HG03442 (cell line): ENCODE results near the gene GPC6.

Source experiments
- ATAC-seq: cut with Tn5 transposase; IDR thresholded peaks from one replicate; pipeline ENCODE4 v1.9.1; 2021; ENCODE audit warnings: mild to moderate bottlenecking, moderate library complexity; ENCODE audit not compliant: unreplicated experiment

Gene GPC6

DNA sequence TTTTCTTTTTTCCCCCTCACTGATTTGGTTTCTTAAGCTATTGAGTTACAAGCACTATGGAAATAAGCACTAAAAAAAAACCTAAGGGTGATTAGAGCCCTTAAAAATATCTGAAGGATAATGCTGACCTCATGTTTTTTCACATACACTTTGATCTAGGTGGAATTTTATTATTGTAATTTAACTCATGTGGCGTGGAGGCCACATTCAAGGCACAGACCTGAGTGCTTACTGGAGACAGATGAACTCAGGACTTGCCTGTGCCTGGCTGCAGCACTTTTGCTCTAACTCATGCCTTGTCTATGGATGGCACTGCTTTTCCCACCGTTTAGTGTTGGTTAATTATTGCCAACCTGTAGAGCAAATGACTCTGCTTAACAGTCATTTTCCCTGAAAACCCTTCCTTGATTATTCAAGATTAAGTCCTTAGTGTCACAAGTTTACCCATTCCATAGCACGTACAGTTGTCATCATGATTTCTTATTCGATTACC is 541.4 kb downstream of the GPC6 start:
- no peak for ATAC-seq

DNA sequence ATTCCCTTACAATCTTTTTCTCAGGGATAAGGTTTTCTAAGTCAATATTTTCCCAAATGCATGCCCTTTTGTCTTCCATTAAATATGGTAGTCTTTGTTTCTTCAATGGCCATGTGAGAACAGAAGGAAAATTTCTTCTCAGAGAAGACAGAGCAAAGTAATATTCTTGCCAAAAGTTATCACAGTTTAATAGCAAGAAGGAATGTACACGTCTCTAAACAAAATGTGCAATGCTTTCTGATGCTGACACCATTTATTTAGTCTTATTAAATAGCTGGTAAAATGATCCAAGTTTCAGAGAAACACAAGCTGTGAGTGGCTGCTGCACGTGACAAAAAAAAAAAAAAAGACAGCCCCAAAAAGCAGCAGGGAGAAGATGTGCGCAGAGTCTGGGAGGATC is 542.5 kb downstream of the GPC6 start:
- no peak for ATAC-seq

DNA sequence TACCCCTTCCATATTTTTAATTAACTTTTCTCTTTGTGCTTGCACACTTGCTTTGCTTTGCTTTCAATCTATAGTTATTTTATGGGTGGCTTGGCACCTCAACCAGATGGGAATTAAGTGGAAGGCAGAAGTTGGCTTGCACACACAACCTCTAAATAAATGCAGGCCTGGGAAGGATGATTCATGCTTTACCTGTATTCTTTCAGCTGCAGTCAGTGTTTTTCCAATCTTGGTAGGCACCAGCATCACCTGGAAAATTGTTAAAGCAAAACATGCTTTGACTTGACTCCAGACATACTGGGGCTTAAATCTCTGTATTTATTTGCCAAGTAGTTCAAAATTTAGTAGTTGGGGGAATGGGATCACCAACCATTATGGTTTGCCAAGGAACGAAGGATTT is 543.0 kb downstream of the GPC6 start:
- ATAC-seq, result no peak

DNA sequence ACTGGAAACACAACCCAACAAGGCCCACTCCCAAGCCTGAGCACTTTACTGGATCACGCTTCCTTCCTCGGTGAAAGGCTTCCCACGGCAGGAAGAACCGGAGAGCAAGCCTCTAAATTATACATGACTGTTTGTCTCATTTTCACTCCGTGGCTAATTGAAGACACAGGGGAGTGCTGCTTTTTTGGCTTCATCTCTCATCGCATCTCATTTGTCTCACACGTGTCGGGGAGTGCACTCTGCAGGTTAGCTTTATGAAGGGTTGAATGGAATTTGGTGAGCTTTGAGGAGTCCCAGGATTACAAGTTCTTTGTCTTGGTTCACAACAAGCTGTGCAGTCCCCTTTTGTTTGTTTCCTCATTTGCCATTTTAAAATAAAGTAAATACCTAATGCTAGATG is 544.6 kb downstream of the GPC6 start:
- no peak for ATAC-seq

DNA sequence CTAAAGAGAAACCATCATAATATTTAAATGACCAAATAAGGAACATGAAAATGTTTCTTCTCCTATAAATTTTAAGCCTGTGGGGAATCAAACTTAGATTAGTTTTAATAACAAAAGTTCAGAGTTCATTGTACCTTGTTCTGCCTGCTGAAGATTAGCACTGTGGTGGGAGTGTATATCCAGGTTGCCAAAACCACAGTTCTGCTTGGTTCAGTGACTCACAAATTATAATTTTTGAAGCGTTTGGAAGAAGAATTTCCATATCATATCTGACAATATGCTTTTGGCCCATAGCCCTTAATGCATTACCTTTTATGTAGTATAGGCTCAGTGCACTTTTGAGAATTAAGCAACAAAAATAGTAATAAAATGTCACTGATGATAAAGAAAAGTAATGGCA is 545.2 kb downstream of the GPC6 start:
- ATAC-seq, result no peak

DNA sequence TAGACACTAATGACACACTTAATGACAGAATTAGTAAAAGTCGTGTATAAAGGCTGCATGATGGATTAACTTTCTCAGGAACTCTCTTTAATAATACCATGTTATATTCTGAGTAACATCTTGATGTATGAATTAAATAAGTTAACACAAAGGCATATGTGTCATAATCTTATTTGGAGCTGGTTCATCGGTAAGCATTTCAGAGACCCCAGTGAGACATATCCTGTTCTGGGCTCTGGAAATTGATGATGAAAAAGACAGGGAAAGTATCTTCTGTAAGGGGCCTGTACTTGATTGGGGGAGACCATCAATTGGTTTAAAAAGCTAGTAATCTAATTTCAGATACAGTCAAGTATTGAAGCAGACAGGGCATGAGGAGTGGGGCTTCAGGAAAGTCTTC is 547.9 kb downstream of the GPC6 start:
- no peak for ATAC-seq

DNA sequence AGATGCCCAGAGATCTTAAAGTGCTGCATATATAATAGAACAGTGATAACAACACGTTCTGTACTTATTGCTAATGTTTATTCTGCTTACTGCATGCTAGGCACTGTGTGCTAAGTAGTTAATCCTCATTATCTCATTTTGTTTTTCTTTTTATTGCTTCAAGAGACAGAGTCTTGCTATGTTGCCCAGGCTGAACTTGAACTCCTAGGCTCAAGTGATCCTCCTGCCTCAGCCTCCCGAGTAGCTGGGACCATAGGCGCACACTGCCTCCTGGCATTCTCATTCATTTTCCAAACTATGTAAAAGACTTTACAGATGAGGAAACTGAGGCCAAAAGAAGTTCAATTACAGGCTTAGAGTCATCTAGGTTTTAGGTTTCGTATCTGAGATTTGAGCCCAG is 548.4 kb downstream of the GPC6 start:
- no peak for ATAC-seq

DNA sequence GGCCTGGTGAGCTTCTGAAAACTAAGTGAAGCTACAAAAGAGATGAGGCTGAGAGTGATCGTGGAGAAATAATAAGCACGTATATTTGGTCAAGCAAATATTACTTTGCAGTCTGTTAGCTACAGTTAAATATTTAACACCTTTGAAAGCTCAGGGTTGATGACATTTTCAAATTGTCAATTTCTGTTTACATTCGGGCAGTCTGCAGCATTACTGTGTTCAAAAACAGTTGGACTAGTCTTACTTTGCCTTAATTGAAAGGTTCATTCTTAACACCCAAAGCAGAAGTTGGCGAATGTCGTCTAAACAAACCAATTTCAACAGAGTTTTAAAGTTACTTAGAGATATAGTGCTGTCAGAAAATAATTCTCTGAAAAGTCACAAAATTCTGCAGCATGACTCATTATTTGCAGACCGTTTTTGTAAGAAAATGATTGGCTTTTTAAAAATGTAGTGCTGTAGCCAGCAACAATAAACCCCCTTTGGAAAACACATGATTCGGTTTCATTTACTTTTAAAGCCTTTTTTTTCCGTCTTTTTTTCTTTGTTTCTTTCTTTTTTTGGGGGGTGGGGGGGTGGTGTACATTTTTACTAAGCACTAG is 549.0 kb downstream of the GPC6 start:
- ATAC-seq, result no peak

DNA sequence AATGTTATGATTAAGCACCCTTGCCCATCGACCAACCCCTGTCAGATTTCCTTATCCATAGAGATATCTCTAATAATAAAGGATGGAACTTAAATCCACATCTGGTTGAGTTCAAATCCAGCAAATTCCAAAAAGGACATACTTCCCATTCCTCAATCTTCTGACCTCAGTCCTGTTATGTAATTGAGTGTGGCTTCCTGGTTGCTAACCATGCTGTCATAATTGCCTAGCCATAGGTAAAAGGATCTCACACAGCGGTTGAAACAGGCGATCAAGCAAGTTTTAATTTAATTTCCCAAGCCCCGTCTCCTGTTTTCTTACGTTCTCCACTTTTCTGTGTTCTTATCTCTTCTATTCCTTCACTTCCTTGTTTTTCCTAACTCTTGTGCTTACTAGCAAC is 550.3 kb downstream of the GPC6 start:
- no peak for ATAC-seq

DNA sequence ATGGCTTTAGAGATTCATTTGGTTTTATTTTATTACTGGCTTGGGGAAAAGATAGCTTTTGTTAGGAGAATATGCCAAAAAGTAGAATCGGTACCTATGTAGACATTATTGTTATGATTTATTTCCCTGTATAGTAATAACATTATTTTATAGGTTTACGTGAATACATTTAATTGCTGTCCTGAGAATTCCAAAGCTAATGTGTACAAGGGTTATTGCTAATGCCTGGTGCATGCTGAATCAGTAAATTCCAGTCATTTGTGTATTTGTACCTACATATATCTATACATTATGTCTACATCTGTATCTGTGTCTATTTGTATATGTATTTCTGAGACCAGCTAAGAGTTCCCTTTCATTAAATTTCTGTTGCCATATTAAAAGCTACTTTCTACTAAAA is 550.9 kb downstream of the GPC6 start:
- no peak for ATAC-seq

DNA sequence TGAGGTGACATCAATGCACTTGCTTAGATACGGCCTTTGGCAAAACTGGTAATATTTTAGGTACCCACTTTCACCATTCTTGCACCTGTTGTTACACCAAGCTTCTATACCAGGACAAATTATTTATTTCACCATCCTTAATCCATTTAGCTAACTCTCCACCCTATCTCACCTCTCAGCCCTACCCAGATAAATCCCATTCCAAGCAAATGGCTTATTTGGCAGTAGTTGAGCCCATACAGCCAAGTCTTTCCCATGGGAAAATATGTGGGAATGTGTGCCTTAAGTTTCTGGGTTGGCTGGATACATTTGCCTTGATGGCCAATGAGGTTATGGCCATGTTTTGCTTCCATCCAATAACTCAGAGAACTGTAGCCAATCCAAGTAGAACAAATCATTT is 551.9 kb downstream of the GPC6 start:
- no peak for ATAC-seq

DNA sequence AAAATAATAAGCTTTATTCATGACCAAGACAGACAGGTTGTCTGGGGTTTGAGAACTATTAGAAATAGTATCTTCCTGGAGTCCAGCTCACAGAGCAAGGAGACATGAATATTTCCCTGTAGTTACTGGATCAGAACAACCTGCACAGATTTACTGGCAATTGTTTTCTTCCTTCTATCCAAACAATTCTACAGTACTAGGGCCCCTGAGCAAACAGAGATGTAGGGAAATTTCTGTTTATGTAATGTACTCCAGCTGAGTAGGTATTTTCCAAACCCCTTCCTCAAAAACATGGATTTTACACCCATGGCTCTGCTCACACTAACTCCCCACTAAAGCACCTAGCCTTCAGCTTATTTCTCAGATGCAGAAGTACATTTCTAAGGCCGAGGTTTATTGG is 557.6 kb downstream of the GPC6 start:
- no peak for ATAC-seq

DNA sequence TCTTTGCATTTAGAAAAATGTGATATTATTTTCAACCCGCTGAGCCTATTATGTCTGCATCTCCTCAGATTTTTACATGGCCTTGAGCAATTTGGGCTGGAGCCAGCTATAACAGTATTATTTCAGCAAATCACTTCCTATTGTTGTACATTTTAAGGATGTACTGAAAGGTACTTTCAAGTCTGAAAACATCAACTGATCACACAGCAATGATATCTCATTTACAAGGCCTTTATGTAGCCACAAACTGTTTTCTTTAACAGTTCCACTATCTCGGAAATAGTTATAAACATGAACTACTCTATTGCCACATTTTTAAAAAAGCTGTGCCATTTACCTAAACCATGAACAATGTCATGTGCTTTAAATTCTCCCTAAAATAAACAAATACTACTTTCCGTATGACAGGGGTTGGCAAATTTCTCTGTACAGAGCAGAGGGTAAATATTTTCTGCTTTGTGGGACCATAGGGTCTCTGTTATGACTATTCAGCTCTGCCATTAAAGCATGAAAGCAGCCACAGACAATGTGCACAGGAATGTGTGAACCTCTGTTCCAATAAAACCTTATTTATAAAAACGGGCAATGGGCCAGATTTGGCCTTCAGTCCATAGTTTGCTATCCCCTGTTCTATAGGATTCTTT is 560.4 kb downstream of the GPC6 start:
- no peak for ATAC-seq

DNA sequence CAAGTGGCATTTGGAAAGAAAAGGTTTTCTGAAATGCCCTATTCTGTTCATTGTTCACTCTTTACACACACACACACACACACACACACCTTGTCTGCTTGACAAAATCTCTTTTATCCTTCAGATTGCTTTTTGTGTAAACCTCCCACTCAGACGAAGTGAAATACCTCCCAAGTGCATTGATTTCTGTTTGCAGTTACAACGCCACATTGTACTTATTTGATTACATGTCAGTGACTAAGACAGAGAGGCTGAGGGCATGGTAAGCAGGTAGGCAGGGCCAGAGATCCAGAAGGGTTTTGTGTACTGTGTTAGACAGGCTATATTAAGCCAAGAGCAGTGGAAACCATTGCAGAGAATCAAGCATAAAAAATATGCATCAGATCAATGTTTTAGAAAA is 561.8 kb downstream of the GPC6 start:
- no peak for ATAC-seq

DNA sequence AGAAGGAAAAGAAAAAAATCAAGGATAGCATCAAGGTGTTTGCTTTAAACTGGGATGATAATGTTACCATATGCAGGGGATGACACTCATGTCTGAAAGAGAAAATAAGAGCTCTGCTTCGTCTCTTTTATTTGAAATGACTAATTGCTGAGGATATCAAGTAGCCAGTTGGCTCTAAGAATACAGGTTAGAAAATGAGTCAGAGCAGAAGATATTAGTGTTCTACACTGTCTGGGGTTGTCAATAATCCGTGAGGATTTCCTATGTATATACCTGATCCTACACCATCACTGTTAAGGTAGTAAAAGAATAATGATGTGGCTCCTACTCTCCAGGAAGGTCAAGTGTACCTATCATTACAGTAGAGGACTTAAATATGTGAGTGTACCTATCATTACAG is 562.5 kb downstream of the GPC6 start:
- no peak for ATAC-seq

DNA sequence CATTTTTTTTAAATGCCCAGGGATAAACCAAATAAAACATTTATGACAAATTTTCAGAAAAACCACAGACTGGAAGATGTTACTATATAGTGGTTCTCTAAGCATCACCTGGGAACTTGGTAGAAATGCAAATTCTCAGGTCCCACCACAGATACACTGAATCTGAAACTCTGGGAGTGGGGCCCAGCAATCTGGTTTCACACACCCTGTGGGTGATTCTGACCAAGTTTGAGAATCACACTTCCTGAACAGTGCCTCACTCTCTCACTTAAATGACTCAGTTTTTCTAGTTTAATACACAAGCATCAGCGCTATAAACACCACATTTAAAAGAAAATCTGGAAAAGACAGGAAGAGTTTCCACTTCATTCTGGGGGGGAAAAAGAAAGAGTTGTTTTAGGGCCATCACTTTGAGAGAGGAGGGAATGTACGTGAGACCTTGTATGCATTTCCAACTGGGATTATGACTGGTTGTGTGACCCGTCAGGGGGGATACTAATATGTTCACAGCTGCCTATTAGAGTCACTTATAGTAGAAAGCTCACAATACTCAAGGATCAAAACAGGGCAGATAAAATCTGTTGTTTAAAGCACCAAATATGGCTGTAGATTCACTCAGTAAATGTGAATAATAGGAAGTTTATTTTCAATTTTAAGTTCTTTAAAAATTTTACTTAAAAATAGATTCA is 567.7 kb downstream of the GPC6 start:
- peak; percentile 90 for ATAC-seq

DNA sequence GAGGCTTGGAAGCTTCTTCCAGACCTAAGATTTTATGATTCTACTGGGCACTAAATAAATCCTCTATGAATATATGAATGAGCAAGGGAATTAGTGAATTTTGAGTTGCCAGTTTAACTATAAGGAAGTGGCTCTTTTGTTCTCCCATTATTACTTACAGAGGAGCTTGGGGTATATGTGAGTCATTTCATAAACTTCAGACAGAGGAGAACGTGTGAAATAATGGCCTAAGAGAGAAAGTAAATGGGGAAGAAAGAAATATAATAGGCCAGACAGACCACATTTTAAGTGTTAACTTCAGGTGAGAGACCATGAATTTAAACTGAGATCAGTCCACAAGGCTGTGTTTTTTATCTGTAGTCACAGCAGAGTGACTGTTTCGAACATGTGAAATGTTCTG is 570.9 kb downstream of the GPC6 start:
- ATAC-seq, result peak; percentile 50

DNA sequence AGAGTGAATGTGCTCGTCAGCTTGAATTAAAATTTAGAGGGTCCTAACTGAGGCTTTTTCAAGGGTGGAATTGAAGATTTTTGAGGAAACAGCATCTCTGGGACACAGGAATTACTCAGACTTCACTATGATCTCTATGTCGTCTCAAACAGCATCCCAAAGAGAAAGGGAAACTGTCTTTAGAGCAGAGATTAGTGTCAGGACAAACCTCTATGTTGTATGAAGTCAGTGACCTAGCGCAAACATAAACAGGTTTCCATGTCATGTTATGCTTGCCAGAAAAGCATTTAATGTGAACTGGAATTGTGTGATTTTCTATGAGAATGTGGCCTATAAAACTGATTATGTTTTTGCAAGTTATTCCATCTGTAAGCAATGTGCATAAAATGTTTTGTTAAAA is 573.7 kb downstream of the GPC6 start:
- ATAC-seq, result no peak

DNA sequence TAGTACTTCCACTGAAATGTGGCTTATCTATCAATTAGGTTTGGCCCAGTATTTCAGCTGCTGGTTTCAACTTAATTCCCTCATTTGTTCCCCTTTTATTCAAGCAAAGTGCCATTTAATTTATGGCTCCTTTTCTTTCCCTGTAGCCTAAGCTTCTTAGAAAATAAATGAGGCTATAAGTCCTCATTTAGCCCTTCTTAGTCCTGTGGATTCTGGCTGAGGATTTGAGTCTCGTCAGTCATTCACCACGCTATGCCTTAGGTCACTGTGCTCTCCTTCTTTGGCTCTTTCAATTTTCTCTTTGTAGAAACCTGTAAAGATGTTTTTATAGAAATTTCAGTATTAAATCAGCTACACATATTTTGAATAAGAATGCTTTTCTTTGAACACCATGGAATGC is 579.1 kb downstream of the GPC6 start:
- no peak for ATAC-seq

DNA sequence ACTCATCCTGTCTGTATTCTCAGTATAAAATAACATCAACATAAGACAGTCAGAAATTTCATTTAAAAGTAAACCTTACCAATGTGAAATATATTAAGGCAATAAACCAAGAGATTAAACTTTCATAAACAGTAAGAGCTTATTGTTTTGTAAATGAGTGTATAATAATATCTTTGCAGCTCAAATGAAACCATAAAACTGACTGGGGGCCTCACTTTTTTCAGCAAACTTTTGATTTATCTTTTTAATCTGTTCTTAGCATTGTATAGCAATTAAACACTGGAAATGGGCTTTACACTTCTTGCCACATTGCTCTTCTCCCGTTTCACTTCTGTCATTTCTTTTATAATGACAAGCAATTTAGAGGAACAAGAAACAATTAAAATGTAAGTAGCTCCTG is 580.3 kb downstream of the GPC6 start:
- no peak for ATAC-seq

DNA sequence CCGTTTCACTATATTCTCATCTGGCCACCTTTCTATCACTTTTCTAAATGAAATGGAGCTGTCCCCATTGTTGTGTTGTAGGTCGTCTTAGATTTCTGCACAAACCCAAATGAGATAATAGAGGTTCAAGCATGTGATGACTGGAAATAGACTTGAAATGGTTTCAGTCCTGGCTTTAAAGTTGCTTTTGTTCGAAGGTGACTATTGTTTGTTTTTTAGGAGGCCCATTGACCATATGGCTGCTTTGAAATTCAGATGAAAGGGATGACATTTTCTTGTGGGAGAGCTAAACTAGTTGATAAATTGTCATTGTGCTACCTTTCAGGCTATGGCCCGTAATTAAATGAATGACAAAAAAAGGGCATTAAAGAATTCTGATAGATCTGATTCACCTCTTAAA is 583.7 kb downstream of the GPC6 start:
- no peak for ATAC-seq

DNA sequence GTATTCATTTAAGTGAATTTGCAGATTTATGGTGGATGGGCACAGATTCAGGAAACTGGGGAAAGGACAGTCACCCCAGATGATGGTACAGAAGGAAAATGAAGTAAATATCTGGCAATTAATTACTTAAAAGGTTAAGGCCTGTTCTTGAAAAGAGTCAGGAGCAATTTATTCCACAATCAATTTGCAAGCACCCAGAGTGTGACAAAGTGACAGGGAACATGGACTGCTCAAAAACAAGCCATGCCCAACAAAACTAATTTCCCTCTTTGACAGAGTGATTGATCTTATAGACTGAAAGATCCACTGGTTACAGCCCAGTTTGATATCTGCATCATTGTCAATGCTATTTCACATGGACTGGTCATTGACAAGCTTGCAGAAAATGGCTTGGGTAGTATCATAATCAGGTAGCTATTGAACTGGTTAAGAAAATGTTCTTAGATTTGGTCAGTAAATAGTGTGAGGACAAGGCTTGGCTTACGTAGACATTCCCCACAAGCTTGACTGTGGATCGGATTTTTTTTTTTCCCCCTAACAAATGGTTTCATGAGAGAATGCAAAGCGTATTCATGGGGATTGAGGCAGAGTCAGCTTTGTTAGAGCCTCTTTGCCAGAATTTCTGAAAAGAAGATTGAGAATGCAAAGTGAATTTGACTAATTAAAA is 584.6 kb downstream of the GPC6 start:
- no peak for ATAC-seq
